GM19043 (cell line): Measurements from ENCODE around the gene RNU1-1.
"Not testable (repeated sequence)": the region's sequence is repeated elsewhere in the genome, so short reads cannot be mapped to it uniquely, and the experiment has no call there.

ENCODE experiments used
- ATAC-seq: cut with Tn5 transposase; IDR thresholded peaks from one replicate; pipeline ENCODE4 v1.9.1; 2021; ENCODE audit warnings: low read depth; ENCODE audit not compliant: unreplicated experiment

RNU1-1 gene

GRCh38 chr1:16514107-16515055 is at the start of gene RNU1-1:
RNU1-1 (minus strand) TSS chr1:16514285.
- not testable (repeated sequence) for ATAC-seq

DNA sequence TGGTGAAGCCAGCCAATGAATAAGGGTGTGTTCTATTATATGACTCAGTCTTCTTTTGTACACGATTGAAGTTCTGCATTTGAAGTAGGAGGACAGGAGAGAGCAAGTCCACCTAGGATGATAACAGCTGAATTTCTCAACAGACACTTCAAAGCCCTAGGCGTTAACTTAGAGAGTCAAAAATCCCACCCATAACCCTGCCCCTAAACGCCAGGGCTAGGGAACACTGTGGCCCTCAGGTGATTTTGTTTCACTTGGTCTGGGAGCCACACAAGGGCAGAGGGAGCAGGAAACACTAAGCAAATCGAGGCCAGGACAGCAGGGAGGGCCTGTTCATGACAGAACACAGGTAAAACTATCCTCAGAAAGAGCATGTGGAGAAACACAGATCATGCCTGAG is 47.0 kb upstream of the RNU1-1 start:
- ATAC-seq = not testable (repeated sequence)

- ATAC-seq = not testable (repeated sequence)
Measured at GRCh38 chr1:16560498-16560897, 46.4 kb upstream of the RNU1-1 start.

GRCh38 chr1:16559688-16560087 is 45.6 kb upstream of the RNU1-1 start:
- ATAC-seq = not testable (repeated sequence)

- ATAC-seq = not testable (repeated sequence)
Measured at GRCh38 chr1:16557034-16557433, 42.9 kb upstream of the RNU1-1 start.

- ATAC-seq = not testable (repeated sequence)
Measured at GRCh38 chr1:16553244-16553643, 39.2 kb upstream of the RNU1-1 start.

DNA sequence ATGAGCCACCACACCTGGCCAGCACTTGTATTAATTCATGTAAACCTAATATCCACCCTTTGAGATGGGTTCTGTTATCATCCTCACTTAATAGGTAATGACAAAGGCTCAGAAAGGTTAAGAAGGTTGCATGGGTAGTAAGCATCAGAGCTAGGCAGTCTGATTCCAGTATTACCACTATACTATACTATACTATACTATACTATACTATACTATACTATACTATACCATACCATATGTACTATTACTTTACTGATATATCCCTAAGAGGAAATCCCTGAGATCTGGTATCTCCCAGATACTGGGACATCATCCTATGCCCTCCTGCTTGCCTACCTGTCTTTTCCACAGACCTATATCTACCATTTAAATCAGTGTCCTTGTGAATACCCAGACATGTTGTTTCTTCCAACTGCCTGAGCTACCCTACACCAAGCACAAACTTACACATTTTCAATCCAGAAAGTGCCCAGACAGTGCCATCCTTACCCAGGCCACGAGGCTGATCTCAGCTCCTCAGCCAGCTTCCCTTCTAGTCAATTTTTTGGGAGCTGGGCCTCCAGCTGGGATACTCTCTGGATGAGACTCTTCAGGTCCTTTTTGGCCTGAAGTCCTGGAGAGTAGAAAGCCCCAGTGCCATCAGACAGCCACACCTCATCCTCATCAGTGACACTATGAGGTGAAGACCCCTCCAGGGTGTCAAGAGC is 36.3 kb upstream of the RNU1-1 start:
- ATAC-seq = not testable (repeated sequence)

- ATAC-seq = not testable (repeated sequence)
Measured at GRCh38 chr1:16549545-16549944, 35.5 kb upstream of the RNU1-1 start.

DNA sequence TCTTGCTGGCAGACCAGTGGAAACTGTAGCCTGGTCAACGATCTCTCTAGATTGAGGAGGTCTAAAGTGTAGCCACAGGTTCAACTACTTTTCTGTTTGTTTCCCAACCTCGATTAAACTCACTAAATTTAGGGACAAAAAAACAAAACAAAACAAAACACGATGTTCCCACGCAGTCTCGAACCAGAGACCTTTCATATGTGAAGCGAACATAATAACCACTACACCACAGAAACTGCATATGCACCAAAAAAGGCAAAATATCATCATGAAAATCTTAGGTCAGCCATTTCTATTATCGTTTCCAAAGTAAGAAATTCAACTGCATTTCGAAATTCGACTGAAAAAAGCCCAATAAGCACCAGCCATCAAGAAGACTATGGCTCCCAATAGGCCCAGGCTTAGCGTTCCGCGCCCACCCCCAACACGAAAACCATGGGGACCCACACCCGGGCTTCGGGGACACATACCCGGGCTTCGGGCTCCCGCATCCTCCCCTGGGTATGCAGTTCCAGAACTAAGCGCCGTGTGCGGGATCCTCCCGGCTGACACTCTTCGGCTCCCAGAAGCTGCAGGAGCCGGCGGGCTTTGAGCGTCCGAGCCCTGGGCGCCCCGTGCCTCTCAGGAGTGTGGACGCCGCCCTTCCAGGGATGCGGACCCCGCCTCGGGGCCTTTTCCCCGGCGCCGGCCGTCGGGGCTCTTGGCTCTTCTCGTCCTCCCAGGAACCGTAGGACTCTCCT is 33.6 kb upstream of the RNU1-1 start:
- not testable (repeated sequence) for ATAC-seq

GRCh38 chr1:16545682-16546095 is 31.6 kb upstream of the RNU1-1 start:
- ATAC-seq = not testable (repeated sequence)

DNA sequence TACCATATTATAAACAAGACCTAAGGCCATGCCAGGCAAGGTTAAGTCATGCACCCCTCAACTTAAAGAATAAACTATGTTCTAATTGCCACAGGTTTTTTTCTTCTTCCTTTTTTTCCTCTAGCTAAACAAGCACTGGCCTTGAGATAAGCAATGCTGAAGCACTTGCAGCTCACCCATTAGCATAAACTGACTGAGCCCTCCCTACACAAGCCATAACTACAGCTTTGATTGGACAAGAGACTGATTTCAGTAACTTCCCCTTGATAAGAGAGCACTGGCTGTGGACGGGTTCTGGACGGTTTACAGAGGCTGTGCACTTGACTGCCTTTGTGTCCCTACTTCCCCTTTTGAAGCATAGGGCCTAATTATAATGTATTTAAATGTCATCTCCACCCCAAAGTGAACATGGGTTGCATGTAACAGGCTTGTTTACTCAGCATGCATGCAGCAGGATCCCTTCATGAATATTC is 26.4 kb upstream of the RNU1-1 start:
- not testable (repeated sequence) for ATAC-seq

DNA sequence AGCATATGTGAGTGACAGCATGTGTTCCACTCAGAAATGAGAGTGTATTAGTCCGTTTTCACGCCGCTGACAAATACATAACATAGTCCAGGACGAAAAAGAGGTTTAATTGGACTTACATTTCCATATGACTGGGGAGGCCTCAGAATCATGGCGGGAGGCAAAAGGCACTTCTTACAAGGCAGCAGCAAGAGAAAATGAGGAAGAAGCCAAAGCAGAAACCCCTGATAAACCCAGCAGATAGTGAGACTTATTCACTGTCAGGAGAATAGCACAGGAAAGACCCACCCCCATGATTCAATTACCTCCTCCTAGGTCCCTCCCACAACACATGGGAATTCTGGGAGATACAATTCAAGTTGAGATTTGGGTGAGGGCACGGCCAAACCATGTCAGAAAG is 23.4 kb upstream of the RNU1-1 start:
- not testable (repeated sequence) for ATAC-seq

DNA sequence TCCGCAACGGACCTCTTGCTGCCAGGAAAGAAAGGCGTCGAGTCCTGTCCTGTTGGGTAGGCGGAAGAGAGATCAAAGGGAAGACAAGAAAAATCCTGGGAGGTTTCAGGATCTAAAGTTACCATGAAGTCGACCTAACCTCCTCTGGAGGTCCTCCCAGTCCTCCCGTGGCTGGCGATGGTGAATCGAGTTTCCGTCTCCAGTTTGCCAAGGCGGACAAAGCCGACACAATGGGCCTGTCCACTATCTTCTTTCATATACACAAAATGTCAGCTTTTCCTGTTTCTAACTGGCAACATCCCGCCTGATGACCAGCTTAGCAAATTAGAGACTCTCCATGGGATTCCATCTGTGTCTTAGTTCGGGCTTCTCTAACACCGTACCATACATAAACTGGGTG is 22.7 kb upstream of the RNU1-1 start:
- ATAC-seq = not testable (repeated sequence)

DNA sequence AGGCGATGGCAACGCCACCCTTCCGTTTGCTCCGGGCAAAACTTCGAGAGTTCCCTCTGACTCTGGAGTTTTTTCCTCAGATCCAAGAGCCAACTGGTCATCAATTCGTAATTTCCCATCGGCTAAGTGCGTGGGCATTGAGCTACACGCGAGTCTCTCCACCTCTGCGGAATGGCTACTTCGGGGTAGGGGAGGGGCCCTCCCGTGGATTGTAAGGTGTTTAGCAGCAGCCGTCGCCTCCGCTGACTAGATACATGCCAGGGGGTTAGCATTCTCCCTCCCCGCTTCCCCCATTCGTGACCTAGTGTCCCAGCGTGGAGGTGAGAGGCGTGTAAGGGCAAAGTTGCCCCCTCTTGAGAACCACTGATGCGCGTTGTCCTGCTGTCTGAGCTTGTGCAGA is 21.8 kb upstream of the RNU1-1 start:
- not testable (repeated sequence) for ATAC-seq

DNA sequence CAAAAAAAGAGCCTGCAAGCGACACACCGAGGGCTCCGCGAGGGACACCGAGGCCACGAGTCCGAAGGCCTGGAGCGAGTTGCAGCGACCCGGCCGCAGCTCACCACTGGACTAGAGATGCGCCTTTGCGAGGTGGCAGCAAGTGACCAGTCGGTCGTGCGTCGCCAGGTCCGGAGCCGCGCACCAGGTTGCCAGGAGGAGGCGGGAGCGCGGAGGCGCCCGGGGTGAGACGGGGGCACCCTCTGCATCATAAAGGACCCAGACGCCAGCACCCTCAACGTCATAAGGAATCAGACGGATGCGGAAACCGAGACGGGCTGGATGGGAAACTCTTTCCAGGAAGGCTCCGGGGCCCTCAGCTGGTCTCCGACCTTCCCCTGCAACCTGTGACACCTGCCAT is 21.4 kb upstream of the RNU1-1 start:
- ATAC-seq = not testable (repeated sequence)

DNA sequence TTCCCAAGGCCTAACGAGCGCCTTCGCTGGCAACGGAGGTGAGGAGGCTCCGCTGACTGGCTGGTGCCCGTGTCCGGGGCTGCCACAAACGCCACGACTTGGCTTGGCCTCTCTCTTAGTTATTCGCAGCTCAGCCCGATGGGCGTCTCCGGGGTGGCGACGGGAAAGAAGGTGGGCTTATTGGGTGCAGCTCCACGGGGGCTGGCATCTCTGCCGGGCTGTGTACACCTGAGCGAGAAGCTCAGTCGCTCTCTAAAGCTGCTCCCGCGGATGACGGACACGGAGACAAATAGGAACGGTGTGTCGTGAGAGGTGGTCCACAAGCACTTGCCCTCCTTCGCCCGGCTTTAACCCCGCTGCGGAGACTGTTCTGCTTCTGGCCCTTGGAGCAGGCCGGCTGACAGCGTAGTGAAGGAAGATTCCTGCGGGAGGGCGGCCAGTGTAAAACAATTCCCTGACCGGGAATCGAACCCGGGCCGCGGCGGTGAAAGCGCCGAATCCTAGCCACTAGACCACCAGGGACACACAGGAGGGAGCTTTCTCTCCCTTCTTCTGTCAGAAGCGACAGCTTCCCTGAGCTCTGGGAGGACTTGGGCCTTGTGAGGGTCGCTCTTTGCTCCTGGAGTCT is 20.9 kb upstream of the RNU1-1 start:
- ATAC-seq = not testable (repeated sequence)

GRCh38 chr1:16534239-16534828 is 20.2 kb upstream of the RNU1-1 start:
- ATAC-seq = not testable (repeated sequence)

DNA sequence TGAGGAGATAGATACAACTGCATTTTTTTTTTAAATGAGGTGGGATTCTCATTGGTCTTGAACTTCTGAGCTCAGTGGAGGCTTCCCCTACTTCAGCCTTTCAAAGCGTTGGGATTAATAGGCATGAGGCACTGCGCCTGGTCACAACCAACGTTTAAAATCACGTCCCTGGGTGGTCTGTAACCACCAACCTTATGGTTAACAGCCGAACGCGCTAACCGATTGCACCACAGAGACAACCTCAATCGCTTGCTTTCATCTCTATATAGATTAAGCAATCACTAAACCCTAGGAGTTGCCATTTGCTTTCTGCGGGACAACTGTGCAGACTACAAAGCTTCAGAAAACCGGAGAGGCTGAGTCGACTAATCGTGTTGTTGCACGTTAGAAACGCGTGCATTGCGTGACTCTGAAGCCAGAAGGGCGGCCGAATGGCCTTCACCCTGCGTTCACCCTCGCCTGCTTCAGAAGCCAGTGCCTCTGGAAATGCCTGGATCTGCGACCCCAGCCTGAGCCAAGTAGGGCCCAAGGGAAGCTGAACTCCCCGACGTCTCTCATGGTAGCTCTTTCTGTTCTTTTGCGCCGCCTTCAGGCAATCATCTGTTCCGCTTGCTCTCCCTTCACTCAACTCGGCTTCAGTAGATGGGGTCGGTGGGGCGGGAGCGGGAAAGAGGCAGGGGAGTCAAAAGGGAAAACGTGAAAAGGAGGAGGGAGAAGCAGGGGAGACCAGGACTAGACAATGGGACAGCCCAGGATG is 18.3 kb upstream of the RNU1-1 start:
- ATAC-seq = not testable (repeated sequence)

GRCh38 chr1:16528338-16528737 is 14.3 kb upstream of the RNU1-1 start:
- ATAC-seq = not testable (repeated sequence)
